Measurements from ENCODE around the gene PSKH1. TPM values are rescaled to one million over a fixed set of nuclear protein-coding genes. Genes with fewer than 3 reads are reported as not detected.
A peak's percentile ranks its signal among the peaks of the same experiment; 100 is the strongest.

PSKH1 gene
- total RNA-seq, 2 donors from 2014 or later = 32.1 to 37.4 TPM

GRCh38 chr16:67873435-67874370, 19.4 kb upstream of the PSKH1 start:
- no peaks in the 10 kb centered on the region for H3K9me3 ChIP-seq (ENCODE audit: control insufficient read depth, low read length)
- peak overlapping the region; percentile 91 for H3K9ac ChIP-seq (ENCODE audit: extremely low read depth, low read length, poor library complexity, severe bottlenecking)
- H3K27me3 ChIP-seq (ENCODE audit: control insufficient read depth, insufficient read depth, low read length, poor library complexity, severe bottlenecking) = no peaks in the 10 kb centered on the region
- Mint-ChIP-seq H3K9me3 (no peaks in the 10 kb centered on the region), H3K27me3 (ENCODE audit: insufficient read depth) (no peaks in the 10 kb centered on the region), H3K4me1 (peaks cover 13% of the 10 kb centered on the region), H3K27ac (peak overlapping the region; percentile 91), H3K36me3 (ENCODE audit: low read depth) (peaks cover 38% of the 10 kb centered on the region), H3K4me3 (peak overlapping the region; percentile 84)
- 22 to 26% methylated on average over 20 to 23 of the region's 23 CpGs for WGBS, 2 experiments (ENCODE audit: insufficient coverage in 1 of 2, insufficient read length in 1 of 2)
- no peak overlapping the region for H3K27ac ChIP-seq (ENCODE audit: low read depth, low read length)
- peak overlapping the region; percentile 88 for H3K4me3 ChIP-seq (ENCODE audit: low read length)
- DNase-seq = no peak
- no peaks in the 10 kb centered on the region for H3K4me1 ChIP-seq (ENCODE audit: control insufficient read depth, insufficient read depth, low read length)
- TF ChIP-seq CTCF (conservative IDR thresholded peaks at IDR 0.05) = no peak
- H3K36me3 ChIP-seq (ENCODE audit: control insufficient read depth, insufficient read depth, low read length) = peaks cover 56% of the 10 kb centered on the region

- H3K27ac Mint-ChIP-seq = no peak overlapping the region
- no peaks in the 10 kb centered on the region for H3K9me3 ChIP-seq (ENCODE audit: control insufficient read depth, low read length)
- H3K27me3 ChIP-seq (ENCODE audit: control insufficient read depth, insufficient read depth, low read length, poor library complexity, severe bottlenecking) = no peaks in the 10 kb centered on the region
- H3K36me3 Mint-ChIP-seq (ENCODE audit: low read depth) = peaks cover 45% of the 10 kb centered on the region
- H3K4me1 Mint-ChIP-seq = peaks cover 13% of the 10 kb centered on the region
- no peaks in the 10 kb centered on the region for H3K27me3 Mint-ChIP-seq (ENCODE audit: insufficient read depth)
- no peaks in the 10 kb centered on the region for H3K4me1 ChIP-seq (ENCODE audit: control insufficient read depth, insufficient read depth, low read length)
- peak overlapping the region; percentile 84 for H3K4me3 Mint-ChIP-seq
- no peak for DNase-seq
- H3K9ac ChIP-seq (ENCODE audit: extremely low read depth, low read length, poor library complexity, severe bottlenecking) = no peak overlapping the region
- no peaks in the 10 kb centered on the region for H3K9me3 Mint-ChIP-seq
- no peak overlapping the region for H3K27ac ChIP-seq (ENCODE audit: low read depth, low read length)
- peaks cover 55% of the 10 kb centered on the region for H3K36me3 ChIP-seq (ENCODE audit: control insufficient read depth, insufficient read depth, low read length)
- WGBS, 2 experiments (ENCODE audit: insufficient coverage in 1 of 2, insufficient read length in 1 of 2) = 90 to 100% methylated on average over 3 of the region's 3 CpGs
- peak overlapping the region; percentile 88 for H3K4me3 ChIP-seq (ENCODE audit: low read length)
- no peak for TF ChIP-seq CTCF (conservative IDR thresholded peaks at IDR 0.05)
Observed at GRCh38 chr16:67874372-67874771, 18.7 kb upstream of the PSKH1 start.

GRCh38 chr16:67877064-67877463, 16.0 kb upstream of the PSKH1 start:
- DNase-seq = no peak
- Mint-ChIP-seq H3K4me3 (no peak overlapping the region), H3K27ac (no peak overlapping the region), H3K36me3 (ENCODE audit: low read depth) (peaks cover 50% of the 10 kb centered on the region), H3K9me3 (no peaks in the 10 kb centered on the region), H3K4me1 (peaks cover 13% of the 10 kb centered on the region), H3K27me3 (ENCODE audit: insufficient read depth) (no peaks in the 10 kb centered on the region)
- Histone ChIP-seq H3K27ac (ENCODE audit: low read depth, low read length) (no peak overlapping the region), H3K27me3 (ENCODE audit: control insufficient read depth, insufficient read depth, low read length, poor library complexity, severe bottlenecking) (no peaks in the 10 kb centered on the region), H3K36me3 (ENCODE audit: control insufficient read depth, insufficient read depth, low read length) (peaks cover 59% of the 10 kb centered on the region), H3K9me3 (ENCODE audit: control insufficient read depth, low read length) (no peaks in the 10 kb centered on the region), H3K4me1 (ENCODE audit: control insufficient read depth, insufficient read depth, low read length) (no peaks in the 10 kb centered on the region), H3K9ac (ENCODE audit: extremely low read depth, low read length, poor library complexity, severe bottlenecking) (no peak overlapping the region), H3K4me3 (ENCODE audit: low read length) (no peak overlapping the region)
- TF ChIP-seq CTCF (conservative IDR thresholded peaks at IDR 0.05) = no peak
- WGBS, 2 experiments (ENCODE audit: insufficient coverage in 1 of 2, insufficient read length in 1 of 2) = 94 to 96% methylated on average over 8 to 11 of the region's 11 CpGs
